GM18508 (cell line): Measurements from ENCODE around the gene GP2.
"Not testable (repeated sequence)": the region's sequence is repeated elsewhere in the genome, so short reads cannot be mapped to it uniquely, and the experiment has no call there.

Experiments
- ATAC-seq: cut with Tn5 transposase; IDR thresholded peaks from one replicate; pipeline ENCODE4 v1.9.1; 2021; ENCODE audit warnings: moderate number of reproducible peaks; ENCODE audit not compliant: insufficient read depth, unreplicated experiment

The GP2 gene

DNA sequence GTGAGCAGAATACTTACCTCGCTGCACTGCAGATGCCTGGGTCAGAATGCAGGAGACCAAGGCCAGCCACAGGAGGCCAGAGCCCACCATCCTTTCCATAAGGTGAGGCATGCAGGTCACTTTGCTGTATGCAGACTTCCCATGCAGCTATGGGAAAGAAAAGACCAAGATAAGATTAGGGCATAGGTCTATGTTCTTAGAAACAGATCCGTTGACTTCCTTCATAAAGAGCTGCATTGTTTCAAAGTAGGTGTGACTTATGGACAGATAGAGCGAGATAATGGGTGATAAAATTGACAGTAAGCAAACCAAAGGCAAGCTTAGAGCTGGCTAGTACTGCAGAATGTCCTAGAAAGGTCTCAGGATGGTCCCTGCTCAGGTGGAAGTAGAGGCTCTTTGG is 992 bp downstream of the GP2 start:
- ATAC-seq = no peak

DNA sequence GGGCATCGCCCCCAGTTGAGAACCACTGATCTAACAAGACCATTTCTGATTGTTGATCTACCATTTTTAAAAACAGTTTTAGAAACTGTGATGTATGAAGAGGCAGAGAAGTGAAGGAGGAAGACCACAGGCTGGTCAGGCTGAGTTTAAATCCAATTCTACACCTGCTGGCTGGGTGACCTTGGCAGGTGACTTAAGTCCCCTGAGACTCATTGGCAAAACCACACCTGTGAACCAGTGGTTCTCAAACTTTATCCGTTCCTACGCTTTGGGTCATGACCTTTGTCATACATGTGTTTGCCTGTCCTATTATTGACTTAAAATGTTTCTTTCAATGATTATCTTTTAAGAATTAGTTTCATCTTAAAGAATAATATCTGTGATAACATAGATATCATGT is 2.3 kb downstream of the GP2 start:
- no peak for ATAC-seq

GRCh38 chr16:20323591-20324117 is 3.7 kb downstream of the GP2 start:
- ATAC-seq = no peak

GRCh38 chr16:20322696-20323095 is 4.6 kb downstream of the GP2 start:
- ATAC-seq = no peak

GRCh38 chr16:20321671-20322070 is 5.6 kb downstream of the GP2 start:
- ATAC-seq = no peak

DNA sequence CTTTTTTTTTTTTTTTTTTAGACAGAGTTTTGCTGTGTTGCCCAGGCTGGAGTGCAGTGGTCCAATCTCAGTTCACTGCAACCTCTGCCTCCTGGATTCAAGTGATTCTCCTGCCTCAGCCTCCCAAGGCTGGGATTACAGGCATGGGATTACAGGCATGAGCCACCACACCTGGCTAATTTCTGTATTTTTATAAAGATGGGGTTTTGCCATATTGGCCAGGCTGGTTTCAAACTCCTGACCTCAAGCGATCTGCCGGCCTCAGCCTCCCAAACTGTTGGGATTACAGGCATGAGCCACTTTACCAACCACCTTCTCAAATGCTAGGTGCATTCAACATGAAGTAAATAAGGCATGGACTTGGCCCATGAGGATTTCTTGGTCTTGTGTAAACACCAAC is 6.3 kb downstream of the GP2 start:
- ATAC-seq = not testable (repeated sequence)

GRCh38 chr16:20320592-20320991 is 6.7 kb downstream of the GP2 start:
- no peak for ATAC-seq

DNA sequence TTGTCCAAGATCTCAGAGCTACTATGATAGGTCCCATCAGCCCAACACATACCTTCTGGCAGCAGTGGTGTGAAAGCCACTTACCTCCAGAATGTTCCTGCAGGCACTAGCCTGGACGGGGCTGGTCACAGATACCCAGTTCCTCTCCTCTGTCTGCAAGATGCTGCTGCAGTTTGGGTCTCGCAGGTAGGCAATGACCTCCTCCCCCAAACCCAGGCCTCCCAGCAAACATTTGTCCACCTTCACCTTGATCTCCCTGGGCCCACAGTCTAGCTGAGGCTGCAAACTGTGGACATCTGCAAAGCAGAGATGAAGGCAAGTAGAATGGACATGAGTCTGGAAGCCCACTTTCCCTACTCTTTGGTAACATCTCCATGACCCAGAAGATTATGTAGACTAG is 7.1 kb downstream of the GP2 start:
- ATAC-seq = no peak

GRCh38 chr16:20319406-20319805 is 7.9 kb downstream of the GP2 start:
- ATAC-seq = no peak

DNA sequence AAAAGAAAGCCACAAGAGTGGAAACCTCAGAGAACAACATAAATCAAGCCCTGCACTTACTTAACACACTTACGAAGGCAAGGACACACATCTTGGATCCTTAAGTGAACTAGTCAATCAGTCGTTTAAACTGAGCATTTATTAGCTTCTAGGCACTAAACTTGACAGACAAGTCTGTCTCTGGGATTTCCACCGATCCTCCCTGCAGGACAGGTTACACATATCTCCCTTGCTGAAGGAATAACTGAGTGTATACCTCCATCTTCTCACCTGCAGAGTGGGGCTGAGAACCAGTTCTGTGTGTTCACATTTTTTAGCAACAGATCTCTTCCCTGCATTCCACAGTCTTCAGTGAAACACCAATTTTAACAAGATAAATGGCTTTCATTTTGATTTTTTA is 8.9 kb downstream of the GP2 start:
- ATAC-seq = no peak

- no peak for ATAC-seq
Measured at GRCh38 chr16:20318006-20318405, 9.3 kb downstream of the GP2 start.

- ATAC-seq = no peak
Measured at GRCh38 chr16:20317117-20317516, 10.2 kb downstream of the GP2 start.

DNA sequence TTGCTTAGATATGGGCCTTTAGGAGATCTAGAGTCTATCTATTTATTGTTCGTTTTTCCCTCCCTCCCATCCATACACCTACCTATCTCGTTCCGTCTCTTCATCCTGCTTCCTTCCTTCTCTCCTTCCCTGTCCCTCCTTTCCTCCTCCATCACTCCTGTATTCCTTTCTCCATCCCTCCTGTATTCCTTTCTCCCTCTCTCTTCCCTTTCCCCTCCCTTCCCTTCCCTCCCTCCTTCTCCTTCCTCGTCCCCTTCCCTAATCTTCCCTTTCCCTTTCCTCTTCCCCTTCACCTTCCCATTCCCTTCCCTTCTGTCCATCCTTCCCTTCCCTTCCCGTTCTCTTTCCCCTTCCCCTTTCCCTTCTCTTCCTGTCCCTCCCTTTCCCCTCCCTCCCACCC is 10.6 kb downstream of the GP2 start:
- no peak for ATAC-seq

GRCh38 chr16:20315764-20316163 is 11.5 kb downstream of the GP2 start:
- ATAC-seq = no peak

DNA sequence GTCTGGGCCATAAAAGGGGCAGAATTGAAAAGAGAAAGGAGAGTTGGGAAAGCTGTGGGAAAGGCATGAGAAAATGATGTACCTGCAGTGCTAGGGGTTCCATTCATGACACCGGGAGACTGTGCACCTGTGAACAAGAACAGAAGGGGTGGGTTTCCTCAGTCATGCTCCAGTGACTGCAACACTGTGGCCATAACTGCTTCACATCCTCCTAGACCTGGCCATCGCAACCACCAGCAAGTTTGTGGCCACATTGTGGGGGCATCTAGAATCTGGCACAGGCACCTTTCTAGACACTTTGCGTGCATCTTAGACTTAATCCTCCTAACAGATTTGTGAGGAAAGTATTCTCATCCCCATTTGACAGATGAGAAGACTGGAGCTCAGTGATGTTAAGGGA is 12.7 kb downstream of the GP2 start:
- no peak for ATAC-seq

- ATAC-seq = no peak
Measured at GRCh38 chr16:20313741-20314140, 13.6 kb downstream of the GP2 start.

DNA sequence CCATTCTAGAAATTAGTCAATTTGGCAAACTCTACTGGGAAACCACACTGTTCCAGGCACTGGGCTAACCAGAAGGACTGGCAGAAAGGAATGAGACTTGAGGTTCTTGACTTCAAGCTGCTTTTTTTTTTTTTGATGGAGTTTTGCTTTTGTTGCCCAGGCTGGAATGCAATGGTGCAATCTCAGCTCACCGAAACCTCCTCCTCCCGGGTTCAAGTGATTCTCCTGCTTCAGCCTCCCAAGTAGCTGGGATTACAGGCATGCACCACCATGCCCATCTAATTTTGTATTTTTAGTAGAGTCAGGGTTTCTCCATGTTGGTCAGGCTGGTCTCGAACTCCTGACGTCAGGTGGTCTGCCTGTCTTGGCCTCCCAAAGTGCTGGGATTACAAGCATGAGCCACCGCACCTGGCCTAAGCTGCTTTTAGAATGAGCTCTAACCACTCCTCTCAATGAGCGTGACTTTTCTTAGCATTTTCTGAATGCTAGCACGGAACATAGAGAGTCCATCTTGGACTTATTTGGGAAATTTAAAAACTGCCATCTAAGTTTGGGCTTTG is 14.7 kb downstream of the GP2 start:
- not testable (repeated sequence) for ATAC-seq

DNA sequence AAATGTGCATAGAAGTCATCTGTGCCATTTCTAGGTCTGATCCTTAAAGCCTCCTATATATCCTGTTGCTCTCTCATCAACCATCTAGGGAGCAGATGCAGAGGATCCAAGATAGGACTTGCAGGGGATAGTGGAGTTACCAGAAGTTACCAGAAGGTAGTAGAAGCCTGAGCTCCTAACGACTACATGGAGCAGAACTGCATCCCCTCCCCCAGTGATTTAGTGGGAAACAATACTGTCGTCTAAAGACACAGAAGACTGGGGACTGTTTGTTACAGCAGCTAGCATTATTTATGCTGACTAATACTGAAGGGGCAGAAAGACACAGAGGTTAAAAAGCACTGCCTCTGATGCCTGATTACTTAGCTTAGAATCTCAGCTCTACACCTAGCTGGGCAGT is 15.8 kb downstream of the GP2 start:
- ATAC-seq = no peak

- no peak for ATAC-seq
Measured at GRCh38 chr16:20310421-20311395, 16.6 kb downstream of the GP2 start.

- no peak for ATAC-seq
Measured at GRCh38 chr16:20309786-20310185, 17.5 kb downstream of the GP2 start.

DNA sequence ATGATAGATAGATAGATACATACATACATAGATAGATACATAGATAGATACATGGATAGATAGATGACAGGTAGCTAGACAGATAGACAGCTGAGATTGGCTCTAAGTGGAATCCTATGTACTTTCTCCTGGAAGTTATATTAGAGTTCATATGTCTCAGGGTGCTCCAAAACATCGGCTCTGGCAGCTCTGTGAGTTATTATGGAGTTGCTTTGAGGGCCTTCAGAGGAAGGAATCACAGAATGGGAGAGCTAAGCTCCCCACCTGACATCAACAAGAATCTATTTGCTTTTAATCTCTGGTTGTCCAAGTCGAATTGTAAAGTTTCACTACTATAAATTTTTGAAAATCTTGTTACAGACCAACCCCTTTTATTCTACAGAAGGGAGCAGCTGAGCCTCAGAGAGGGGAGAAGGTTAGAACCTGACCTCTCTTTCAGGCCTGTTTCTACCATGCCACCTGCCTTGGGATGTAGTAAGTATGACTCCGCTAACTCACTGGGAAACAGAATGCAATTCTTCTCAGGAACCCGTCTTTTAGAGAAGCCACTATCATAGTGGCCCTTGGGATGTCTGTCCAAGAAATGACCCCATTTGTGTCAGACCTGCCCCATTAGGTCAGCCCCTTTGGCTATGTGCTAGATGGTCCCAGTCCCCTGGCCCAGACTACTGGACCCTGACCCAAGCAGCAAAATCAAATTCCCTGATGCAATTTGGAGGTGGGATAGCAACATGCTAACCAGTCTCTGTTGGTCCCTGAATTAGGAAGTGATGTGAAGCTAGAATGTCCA is 18.3 kb downstream of the GP2 start:
- ATAC-seq = no peak
